K562 (cell line): ENCODE measurements around the gene SEMA6B. TPM values are rescaled to one million over a fixed set of nuclear protein-coding genes. Genes with fewer than 3 reads are reported as not detected.

Experiments used
- CEBPG ChIP-seq, 3 experiments: fragments of 200-800 bp in 1 of 3; sonication (Bioruptor generic) in 1 of 3; sonication (generic) in 1 of 3; formaldehyde crosslinking in 1 of 3; IDR thresholded peaks in 2 of 3; conservative IDR thresholded peaks in 1 of 3; 2 replicates each; pipeline versions ENCODE4 v1.6.1 to v1.8.0; 2016 to 2022; ENCODE audit warnings: missing compliant biosample characterization in 2 of 3, missing genetic modification characterization in 2 of 3, mild to moderate bottlenecking in 1 of 3, missing genetic modification reagents in 1 of 3
- CTCF ChIP-seq, 3 experiments: IDR thresholded peaks in 2 of 3; conservative IDR thresholded peaks in 1 of 3; 2 replicates each; pipeline ENCODE4 v1.5.1; 2011 to 2012; ENCODE audit warnings: low read length in 3 of 3, mild to moderate bottlenecking in 3 of 3, control low read depth in 2 of 3, improper control_type of control experiment in 1 of 3, inconsistent platforms in 1 of 3, low read depth in 1 of 3, mixed read lengths in 1 of 3, moderate library complexity in 1 of 3; ENCODE audit not compliant: insufficient read depth in 2 of 3
- E2F8 ChIP-seq: fragments of 450-650 bp; IDR thresholded peaks from 2 replicates; pipeline ENCODE4 v1.7.1; 2018; ENCODE audit warnings: mild to moderate bottlenecking, low read depth; ENCODE audit not compliant: partially characterized antibody
- ESRRA ChIP-seq: fragments of 450-650 bp; IDR thresholded peaks from 2 replicates; pipeline ENCODE4 v1.6.1; 2014; ENCODE audit warnings: low read depth, mild to moderate bottlenecking, moderate library complexity, borderline replicate concordance
- MCM3 ChIP-seq: fragments of 450-650 bp; IDR thresholded peaks from 2 replicates; pipeline ENCODE4 v1.6.1; 2016
- NCOR1 ChIP-seq: fragments of 450-650 bp; IDR thresholded peaks from 2 replicates; pipeline ENCODE4 v1.6.1; 2016; ENCODE audit warnings: mild to moderate bottlenecking, moderate library complexity
- NFXL1 ChIP-seq: fragments of 450-650 bp; formaldehyde crosslinking; IDR thresholded peaks from 2 replicates; pipeline ENCODE4 v1.4.0; 2021; ENCODE audit warnings: mild to moderate bottlenecking
- NKRF ChIP-seq: fragments of 450-650 bp; IDR thresholded peaks from 2 replicates; pipeline ENCODE4 v1.6.1; 2016; ENCODE audit warnings: borderline replicate concordance
- NR4A1 ChIP-seq, 2 experiments: fragments of 250-450 bp in 1 of 2; fragments of 450-650 bp in 1 of 2; sonication (Bioruptor Pico) in 1 of 2; IDR thresholded peaks; 2 replicates each; pipeline versions ENCODE4 v1.4.0 to v1.6.1; 2016 to 2020; ENCODE audit warnings: mild to moderate bottlenecking in 2 of 2, missing compliant biosample characterization in 1 of 2, missing genetic modification characterization in 1 of 2, moderate library complexity in 1 of 2
- THAP12 ChIP-seq: fragments of 250-450 bp; sonication (Bioruptor Pico); IDR thresholded peaks from 2 replicates; pipeline ENCODE4 v1.9.0; 2021; ENCODE audit warnings: mild to moderate bottlenecking, inconsistent platforms
- ZNF518B ChIP-seq: fragments of 250-450 bp; sonication (Bioruptor Pico); IDR thresholded peaks from 2 replicates; pipeline ENCODE4 v1.5.0; 2021; ENCODE audit warnings: mild to moderate bottlenecking, moderate library complexity
- polyA plus RNA-seq, 8 experiments: library from polyadenylated mRNA; depleted of rRNA in 4 of 8; stranded (reverse) in 5 of 8; unstranded in 3 of 8; fragments of >200 nt; fragmentation: Nextera tagmentation in 2 of 8; fragmentation: Illumina TruSeq in 1 of 8; extraction: Ambion mirVana in 2 of 8; extraction: Trizol in 1 of 8; gene quantifications; 2 replicates each; pipeline versions ENCODE4 v1.2.1 to v1.2.3, GENCODE V29; 2011 to 2014; ENCODE audit warnings: inconsistent platforms in 1 of 8, missing spikeins in 1 of 8
- total RNA-seq, 7 experiments: library from RNA; depleted of rRNA in 6 of 7; stranded (reverse); fragments of >200 nt in 6 of 7; fragmentation: Illumina TruSeq in 2 of 7; extraction: Trizol in 2 of 7; gene quantifications; 2 replicates each; pipeline versions ENCODE4 v1.2.1 to v1.2.3, GENCODE V29; 2011 to 2021; ENCODE audit warnings: low replicate concordance in 1 of 7

SEMA6B gene
- total and polyA plus RNA-seq, 9 of the 15 experiments (the other 6 are each of a cell fraction or from before 2014, with no cell fraction given): 0.65 to 4.6 (median 2.5) TPM; not detected in 2

GRCh38 chr19:4557971-4558941 lies 1.2 kb downstream of the SEMA6B start (continued):
- TF ChIP-seq ZNF518B (CRISPR knock-in tag): no peak
- TF ChIP-seq CTCF (IDR thresholded peaks at IDR 0.05 in 2 of 3, conservative IDR thresholded peaks at IDR 0.05 in 1 of 3; ENCODE audit: insufficient read depth in 2 of 3, low read depth in 1 of 3, low read length in 3 of 3): peak; percentile 84 to 93 (median 92)
- no peak for TF ChIP-seq NCOR1
- TF ChIP-seq THAP12 (CRISPR knock-in tag): no peak
- no peak for TF ChIP-seq NKRF
- TF ChIP-seq E2F8: no peak
- no peak for TF ChIP-seq NFXL1 (CRISPR knock-in tag)
- TF ChIP-seq NR4A1 (CRISPR knock-in tag; IDR thresholded peaks at IDR 0.05): no peak
- TF ChIP-seq NR4A1 (tag; IDR thresholded peaks at IDR 0.05): no peak
- TF ChIP-seq CEBPG (CRISPR knock-in tag; IDR thresholded peaks at IDR 0.05): peak; percentile 29; the same call in 1 of the 2 replicates
- TF ChIP-seq CEBPG (tag; conservative IDR thresholded peaks at IDR 0.05 in 1 of 2, IDR thresholded peaks at IDR 0.05 in 1 of 2): no peak
- no peak for TF ChIP-seq ESRRA
- no peak for TF ChIP-seq MCM3
